Tibial nerve (tissue), 4 donors: ENCODE results near the gene WNT9B. TPM values are rescaled to one million over a fixed set of nuclear protein-coding genes. Genes with fewer than 3 reads are reported as not detected.

Experiments used
- DNase-seq, 2 donors: peaks; one replicate each; pipeline ENCODE4 v3.0.0-alpha.2; 2019; ENCODE audit warnings: low spot score in 2 of 2
- H3K27ac ChIP-seq, 4 donors: fragments of 200-600 bp; sonication (generic) in 3 of 4; one replicate each; pipeline ENCODE4 v1.5.1; 2017 to 2019; ENCODE audit warnings: mild to moderate bottlenecking in 1 of 4
- H3K27me3 ChIP-seq, 2 donors: fragments of 200-600 bp; sonication (generic) in 1 of 2; one replicate each; pipeline versions ENCODE4 v1.5.1 to v1.6.0; 2017 to 2019
- H3K36me3 ChIP-seq, 3 donors: fragments of 200-600 bp; sonication (generic); one replicate each; pipeline ENCODE4 v1.5.1; 2018 to 2019
- H3K4me1 ChIP-seq, 4 donors: fragments of 200-600 bp; sonication (generic) in 3 of 4; one replicate each; pipeline ENCODE4 v1.5.1; 2017 to 2019
- H3K4me3 ChIP-seq, 4 donors: fragments of 200-600 bp; sonication (generic) in 3 of 4; one replicate each; pipeline ENCODE4 v1.5.1; 2017 to 2019; ENCODE audit warnings: mild to moderate bottlenecking in 1 of 4, moderate library complexity in 1 of 4
- H3K9me3 ChIP-seq, 4 donors: fragments of 200-600 bp; sonication (generic) in 3 of 4; one replicate each; pipeline ENCODE4 v1.5.1; 2017 to 2019
- EP300 ChIP-seq, 2 donors: sonication (generic); formaldehyde crosslinking; IDR thresholded peaks; one replicate each; pipeline ENCODE4 v1.6.1; 2017; ENCODE audit warnings: antibody characterized with exemption in 2 of 2, mild to moderate bottlenecking in 1 of 2
- POLR2A ChIP-seq, 2 donors: fragments of 450-650 bp; IDR thresholded peaks; one replicate each; pipeline ENCODE4 v1.6.1; 2017; ENCODE audit warnings: antibody characterized with exemption in 2 of 2, mild to moderate bottlenecking in 2 of 2, moderate library complexity in 2 of 2
- WGBS, 2 donors: methylation state at CpG; one replicate each; pipeline ENCODE4 v1.1.5; 2018; 5-methylcytosine and 5-hydroxymethylcytosine counted together
- total RNA-seq, 4 donors: library from RNA; depleted of rRNA; stranded (reverse); fragments of >200 nt; gene quantifications; one replicate each; pipeline ENCODE4 v1.1.0, GENCODE V29; 2016
- TF ChIP-seq, protein P1 (sequence below), 5 experiments: fragments of 200-600 bp in 3 of 5; fragments of 450-650 bp in 2 of 5; sonication (generic) in 3 of 5; IDR thresholded peaks; one replicate each; pipeline ENCODE4 v1.5.1; 2016 to 2019; ENCODE audit warnings: antibody characterized with exemption in 5 of 5, mild to moderate bottlenecking in 3 of 5, moderate library complexity in 2 of 5

The WNT9B gene
- total RNA-seq, 4 donors from 2014 or later, result 0.78 to 0.90 TPM; not detected in 2

DNA sequence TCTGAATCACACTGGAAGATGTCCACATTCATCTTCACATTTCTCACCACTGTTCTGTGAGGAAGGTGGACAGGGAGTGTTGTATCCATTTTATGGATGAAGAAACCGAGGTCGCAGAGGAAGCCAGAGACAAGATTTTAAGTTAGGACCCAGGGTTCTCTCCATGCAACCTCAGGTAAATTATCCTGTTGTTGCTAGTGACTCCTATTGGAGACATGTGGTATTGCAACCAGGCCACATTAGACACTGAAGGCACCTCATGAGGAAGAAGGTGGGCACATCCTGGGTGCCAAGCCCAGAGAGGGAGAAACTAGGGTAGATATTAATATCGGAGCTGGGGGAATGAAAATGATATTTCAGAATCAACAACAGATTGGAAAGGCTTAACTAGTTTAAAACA is 8.5 kb upstream of the WNT9B start:
- Histone ChIP-seq H3K36me3 (no peaks in the 10 kb centered on the region), H3K4me1 (peaks cover 0 to 6% (median 0%) of the 10 kb centered on the region in 4 donors), H3K4me3 (no peak overlapping the region), H3K9me3 (peaks cover 0 to 23% (median 0%) of the 10 kb centered on the region in 4 donors), H3K27me3 (peaks cover 0 to 43% of the 10 kb centered on the region in 2 donors), H3K27ac (no peak overlapping the region)
- TF ChIP-seq EP300 (IDR thresholded peaks at IDR 0.05) (no peak), POLR2A (IDR thresholded peaks at IDR 0.05) (no peak)
- TF ChIP-seq, protein P1, sequence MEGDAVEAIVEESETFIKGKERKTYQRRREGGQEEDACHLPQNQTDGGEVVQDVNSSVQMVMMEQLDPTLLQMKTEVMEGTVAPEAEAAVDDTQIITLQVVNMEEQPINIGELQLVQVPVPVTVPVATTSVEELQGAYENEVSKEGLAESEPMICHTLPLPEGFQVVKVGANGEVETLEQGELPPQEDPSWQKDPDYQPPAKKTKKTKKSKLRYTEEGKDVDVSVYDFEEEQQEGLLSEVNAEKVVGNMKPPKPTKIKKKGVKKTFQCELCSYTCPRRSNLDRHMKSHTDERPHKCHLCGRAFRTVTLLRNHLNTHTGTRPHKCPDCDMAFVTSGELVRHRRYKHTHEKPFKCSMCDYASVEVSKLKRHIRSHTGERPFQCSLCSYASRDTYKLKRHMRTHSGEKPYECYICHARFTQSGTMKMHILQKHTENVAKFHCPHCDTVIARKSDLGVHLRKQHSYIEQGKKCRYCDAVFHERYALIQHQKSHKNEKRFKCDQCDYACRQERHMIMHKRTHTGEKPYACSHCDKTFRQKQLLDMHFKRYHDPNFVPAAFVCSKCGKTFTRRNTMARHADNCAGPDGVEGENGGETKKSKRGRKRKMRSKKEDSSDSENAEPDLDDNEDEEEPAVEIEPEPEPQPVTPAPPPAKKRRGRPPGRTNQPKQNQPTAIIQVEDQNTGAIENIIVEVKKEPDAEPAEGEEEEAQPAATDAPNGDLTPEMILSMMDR (IDR thresholded peaks at IDR 0.05), result no peak
- DNase-seq, result no peak
- 98% methylated on average over 3 of the region's 3 CpGs for WGBS, 2 donors

DNA sequence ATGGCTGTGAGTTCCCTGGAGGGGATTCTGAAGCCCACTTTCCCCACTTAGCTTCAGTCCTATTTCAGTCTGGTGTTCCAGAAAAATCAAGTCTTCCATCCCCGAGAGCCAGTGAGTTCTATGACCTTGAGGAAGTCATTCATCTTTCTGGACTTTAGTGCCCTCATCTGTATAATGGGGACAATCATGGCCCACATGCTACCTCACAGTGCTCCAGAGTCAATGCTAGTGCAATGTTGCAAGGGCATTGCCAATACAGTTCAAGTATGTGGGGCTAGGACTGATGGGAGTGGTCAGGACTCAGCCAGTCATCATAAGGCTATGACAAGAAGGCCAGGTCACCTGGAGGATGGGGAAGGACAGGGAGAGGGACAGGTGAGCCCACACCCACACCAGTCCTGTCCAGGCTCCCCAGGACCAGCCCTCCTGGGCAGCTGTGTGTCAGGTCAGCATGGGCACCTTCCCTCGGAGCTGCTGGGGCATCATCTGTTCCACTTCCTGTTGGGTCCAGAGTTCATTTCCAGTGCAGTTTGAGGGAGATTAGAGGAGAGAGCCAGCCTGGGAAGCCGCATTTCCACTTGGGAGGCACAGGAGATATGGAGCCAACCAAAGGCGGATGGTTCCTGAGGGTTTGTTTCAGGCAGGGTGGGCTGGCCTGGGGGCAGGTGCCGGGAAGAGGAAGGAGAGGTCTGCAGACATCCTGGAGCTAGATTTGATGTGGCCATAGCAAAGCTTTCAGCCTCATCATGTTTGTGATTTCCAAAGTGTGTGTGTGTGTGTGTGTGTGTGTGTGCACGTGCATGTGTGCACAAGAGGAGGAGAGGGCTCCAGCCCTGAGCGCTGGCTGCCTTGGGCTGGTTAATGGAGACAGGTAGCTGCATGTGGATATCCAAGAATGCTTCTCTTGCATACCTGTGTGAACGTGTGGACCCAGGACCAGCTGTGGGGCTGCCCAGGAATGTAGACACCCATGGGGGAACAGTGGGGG is 3.9 kb upstream of the WNT9B start:
- H3K27me3 ChIP-seq, result peaks cover 0 to 60% of the 10 kb centered on the region in 2 donors
- H3K4me3 ChIP-seq, result no peak overlapping the region
- WGBS, 2 donors, result 59 to 63% methylated on average over 7 to 8 of the region's 8 CpGs
- peaks cover 0 to 11% (median 0%) of the 10 kb centered on the region in 4 donors for H3K9me3 ChIP-seq
- no peak overlapping the region for H3K27ac ChIP-seq
- H3K4me1 ChIP-seq, result peaks cover 0 to 16% (median 7%) of the 10 kb centered on the region in 4 donors
- H3K36me3 ChIP-seq, result no peaks in the 10 kb centered on the region
- no peak for DNase-seq
- TF ChIP-seq, protein P1 (IDR thresholded peaks at IDR 0.05), result no peak
- no peak for TF ChIP-seq EP300 (IDR thresholded peaks at IDR 0.05)
- no peak for TF ChIP-seq POLR2A (IDR thresholded peaks at IDR 0.05)

DNA sequence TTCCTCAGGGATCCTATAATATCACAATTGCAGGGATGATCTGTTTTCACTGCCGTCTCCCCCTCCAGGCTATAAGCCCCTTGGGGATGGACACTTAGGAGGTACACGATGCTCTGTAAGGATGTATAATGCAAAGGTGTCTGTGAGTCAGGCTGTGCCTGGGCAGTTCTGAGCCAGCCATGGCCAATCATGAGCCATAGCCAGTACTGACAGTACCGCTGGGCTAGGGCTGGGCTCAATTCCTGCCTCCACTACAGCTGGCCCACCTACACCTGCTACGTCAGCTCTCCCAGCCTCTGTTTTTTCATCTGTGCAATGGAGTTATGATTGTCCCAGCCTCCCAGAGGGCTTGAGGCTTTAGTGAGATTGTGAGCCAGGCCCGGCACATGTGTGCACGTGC is 2.8 kb upstream of the WNT9B start:
- TF ChIP-seq POLR2A (IDR thresholded peaks at IDR 0.05) (no peak), EP300 (IDR thresholded peaks at IDR 0.05) (no peak)
- TF ChIP-seq, protein P1 (IDR thresholded peaks at IDR 0.05), result no peak
- no peak overlapping the region for H3K27ac ChIP-seq
- H3K9me3 ChIP-seq, result peaks cover 0 to 2% (median 0%) of the 10 kb centered on the region in 4 donors
- 57 to 64% methylated on average over 6 of the region's 6 CpGs for WGBS, 2 donors
- no peak overlapping the region for H3K4me3 ChIP-seq
- H3K27me3 ChIP-seq, result peaks cover 0 to 63% of the 10 kb centered on the region in 2 donors
- no peaks in the 10 kb centered on the region for H3K36me3 ChIP-seq
- H3K4me1 ChIP-seq, result peaks cover 0 to 16% (median 7%) of the 10 kb centered on the region in 4 donors
- no peak for DNase-seq

DNA sequence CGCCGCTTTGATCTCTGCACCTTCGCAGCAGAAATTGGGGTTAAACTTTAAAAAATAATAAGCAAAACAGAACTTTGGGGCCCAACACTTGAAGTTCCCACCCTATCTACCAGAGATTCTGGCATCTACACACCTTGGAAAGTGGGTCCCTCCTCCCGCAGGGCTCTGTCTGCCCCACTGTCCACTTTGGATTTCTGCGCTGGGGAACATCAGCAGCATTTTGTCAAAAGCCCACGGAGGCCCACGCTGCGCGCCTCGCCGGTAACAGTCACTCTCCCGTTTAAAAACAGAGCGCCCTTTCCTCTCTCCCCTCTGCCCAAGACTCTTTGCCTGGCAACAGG is 725 bp upstream of the WNT9B start:
- Histone ChIP-seq H3K4me3 (peak overlapping the region in 1 of 4 donors; percentile 18), H3K36me3 (no peaks in the 10 kb centered on the region), H3K27ac (no peak overlapping the region), H3K9me3 (no peaks in the 10 kb centered on the region), H3K4me1 (peaks cover 0 to 16% (median 7%) of the 10 kb centered on the region in 4 donors), H3K27me3 (peaks cover 0 to 73% of the 10 kb centered on the region in 2 donors)
- DNase-seq, result no peak
- TF ChIP-seq POLR2A (IDR thresholded peaks at IDR 0.05) (no peak), EP300 (IDR thresholded peaks at IDR 0.05) (no peak)
- TF ChIP-seq, protein P1 (IDR thresholded peaks at IDR 0.05), result no peak
- WGBS, 2 donors, result 33 to 35% methylated on average over 12 to 13 of the region's 13 CpGs

DNA sequence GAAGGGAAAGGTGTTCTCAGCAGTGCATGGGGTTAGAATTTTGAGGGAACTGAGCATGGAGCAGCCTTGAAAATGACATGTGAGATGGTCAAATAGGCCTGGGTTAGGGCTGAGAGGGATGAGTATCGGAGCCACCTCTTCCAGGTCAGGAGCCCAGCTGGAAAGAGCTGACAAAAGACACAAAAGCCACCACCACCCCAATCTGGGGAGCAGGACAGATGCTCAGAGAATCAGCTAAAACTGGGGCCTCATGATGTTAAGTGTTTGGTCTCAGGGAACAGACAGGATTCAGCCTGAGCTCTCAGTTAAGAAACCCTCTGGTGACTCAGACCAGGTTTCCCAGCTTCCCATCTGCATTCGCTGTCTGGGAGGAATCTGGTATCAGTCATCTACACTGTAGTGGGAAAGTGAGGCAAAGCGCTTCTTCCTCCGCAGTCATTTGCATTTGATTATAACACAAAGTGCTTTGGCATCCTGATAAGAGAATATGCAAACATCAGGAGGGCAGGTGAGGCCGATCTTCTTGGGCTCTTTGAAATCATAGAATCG is 2.6 kb downstream of the WNT9B start:
- DNase-seq, result no peak
- peaks cover 0 to 63% of the 10 kb centered on the region in 2 donors for H3K27me3 ChIP-seq
- TF ChIP-seq, protein P1 (IDR thresholded peaks at IDR 0.05), result no peak
- TF ChIP-seq EP300 (IDR thresholded peaks at IDR 0.05) (no peak), POLR2A (IDR thresholded peaks at IDR 0.05) (no peak)
- no peaks in the 10 kb centered on the region for H3K9me3 ChIP-seq
- H3K4me1 ChIP-seq, result peaks cover 0 to 16% (median 7%) of the 10 kb centered on the region in 4 donors
- no peak overlapping the region for H3K4me3 ChIP-seq
- no peak overlapping the region for H3K27ac ChIP-seq
- no peaks in the 10 kb centered on the region for H3K36me3 ChIP-seq
- 84 to 86% methylated on average over 6 of the region's 6 CpGs for whole genome bisulfite sequencing, 2 donors
